ENCODE results near the gene SMAD7. TPM values are rescaled to one million over a fixed set of nuclear protein-coding genes. Genes with fewer than 3 reads are reported as not detected.

Gene SMAD7
- total RNA-seq, 2 experiments from 2014 or later = 17.4 to 18.1 TPM

- peaks cover 2% of the 10 kb centered on the region for H3K4me1 Mint-ChIP-seq (ENCODE audit: low read depth)
- no peak overlapping the region for H3K27ac Mint-ChIP-seq
- ATAC-seq (no peak), DNase-seq (no peak)
- no peaks in the 10 kb centered on the region for H3K27me3 Mint-ChIP-seq
- no peak for TF ChIP-seq CTCF (IDR thresholded peaks at IDR 0.05)
- H3K9me3 Mint-ChIP-seq = no peaks in the 10 kb centered on the region
- no peak overlapping the region for H3K4me3 Mint-ChIP-seq
- POLR2A ChIA-PET = no interaction called here
- CTCF ChIA-PET = no interaction called here
- intact Hi-C loops (cut with micrococcal nuclease) = no loop called here
- H3K36me3 Mint-ChIP-seq (ENCODE audit: low read depth) = no peaks in the 10 kb centered on the region
These were observed 66.5 kb downstream of the SMAD7 start for GRCh38 chr18:48884306-48884705.

GRCh38 chr18:48882379-48882778 is 68.4 kb downstream of the SMAD7 start:
- no peak for ATAC-seq
- no peak for TF ChIP-seq CTCF (IDR thresholded peaks at IDR 0.05)
- no peaks in the 10 kb centered on the region for H3K36me3 Mint-ChIP-seq (ENCODE audit: low read depth)
- DNase-seq = no peak
- ChIA-PET CTCF (no interaction called here), POLR2A (no interaction called here)
- no peaks in the 10 kb centered on the region for H3K27me3 Mint-ChIP-seq
- no peak overlapping the region for H3K27ac Mint-ChIP-seq
- no peaks in the 10 kb centered on the region for H3K9me3 Mint-ChIP-seq
- H3K4me1 Mint-ChIP-seq (ENCODE audit: low read depth) = peaks cover 2% of the 10 kb centered on the region
- intact Hi-C loops (cut with micrococcal nuclease) = no loop called here
- no peak overlapping the region for H3K4me3 Mint-ChIP-seq

GRCh38 chr18:48880931-48881330 is 69.8 kb downstream of the SMAD7 start:
- CTCF ChIA-PET = no interaction called here
- Mint-ChIP-seq H3K4me1 (ENCODE audit: low read depth) (peaks cover 2% of the 10 kb centered on the region), H3K27me3 (no peaks in the 10 kb centered on the region), H3K4me3 (no peak overlapping the region), H3K27ac (no peak overlapping the region), H3K9me3 (no peaks in the 10 kb centered on the region), H3K36me3 (ENCODE audit: low read depth) (no peaks in the 10 kb centered on the region)
- no peak for TF ChIP-seq CTCF (IDR thresholded peaks at IDR 0.05)
- DNase-seq = no peak
- ATAC-seq = no peak
- POLR2A ChIA-PET = no interaction called here
- intact Hi-C loops (cut with micrococcal nuclease) = no loop called here

- H3K4me1 Mint-ChIP-seq (ENCODE audit: low read depth) = peaks cover 2% of the 10 kb centered on the region
- H3K27me3 Mint-ChIP-seq = no peaks in the 10 kb centered on the region
These were observed 71.7 kb downstream of the SMAD7 start for GRCh38 chr18:48879008-48879431.

GRCh38 chr18:48878471-48878870 is 72.3 kb downstream of the SMAD7 start:
- Mint-ChIP-seq H3K4me3 (no peak overlapping the region), H3K27me3 (no peaks in the 10 kb centered on the region), H3K27ac (no peak overlapping the region), H3K36me3 (ENCODE audit: low read depth) (no peaks in the 10 kb centered on the region), H3K4me1 (ENCODE audit: low read depth) (peaks cover 2% of the 10 kb centered on the region), H3K9me3 (no peaks in the 10 kb centered on the region)
- no peak for DNase-seq
- ChIA-PET POLR2A (interaction anchor here (1.2 kb wide), 1 partner anchor 72 kb away, joined by 3 read pairs; no protein-coding TSS in a partner anchor), CTCF (no interaction called here)
- intact Hi-C loops (cut with micrococcal nuclease) = no loop called here
- no peak for TF ChIP-seq CTCF (IDR thresholded peaks at IDR 0.05)
- no peak for ATAC-seq

More at GRCh38 chr18:48879008-48879431, 71.7 kb downstream of the SMAD7 start:
- ChIA-PET POLR2A (no interaction called here), CTCF (no interaction called here)
- DNase-seq = no peak
- Mint-ChIP-seq H3K9me3 (no peaks in the 10 kb centered on the region), H3K4me3 (no peak overlapping the region), H3K27ac (no peak overlapping the region), H3K36me3 (ENCODE audit: low read depth) (no peaks in the 10 kb centered on the region)
- no peak for ATAC-seq
- no peak for TF ChIP-seq CTCF (IDR thresholded peaks at IDR 0.05)
- intact Hi-C loops (cut with micrococcal nuclease) = no loop called here

Measured in activated CD8-positive, alpha-beta T cell treated with anti-CD3 and anti-CD28 coated beads for 36 hours (primary cell).